C4-2B (cell line): ENCODE measurements around the gene PARD3.

Source experiments
- ZFX ChIP-seq: fragments of 450-650 bp; IDR thresholded peaks from 2 replicates; pipeline ENCODE4 v1.6.1; 2017
- TF ChIP-seq, protein P1 (sequence below): fragments of 450-650 bp; conservative IDR thresholded peaks from 2 replicates; pipeline ENCODE4 v1.5.1; 2017; ENCODE audit warnings: mild to moderate bottlenecking

DNA sequence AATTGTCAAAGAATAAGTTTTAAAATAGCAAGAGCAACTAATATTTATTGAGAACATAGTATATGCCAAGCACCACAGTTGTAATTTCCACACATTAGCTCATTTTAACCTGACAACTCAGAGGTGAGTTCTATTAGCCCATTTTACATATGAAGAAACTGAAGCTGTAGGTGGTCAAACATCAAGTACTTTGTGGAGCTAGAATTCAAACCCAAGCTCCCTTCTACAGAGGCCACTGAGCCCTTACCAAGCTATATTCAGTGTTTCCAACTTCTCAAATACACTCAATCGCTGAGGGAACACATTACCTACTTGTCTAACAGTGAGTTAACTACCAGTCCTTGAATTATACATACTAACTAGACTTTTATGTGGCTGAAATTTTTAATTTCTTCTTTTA lies 236.6 kb downstream of the PARD3 start:
- TF ChIP-seq, protein P1, sequence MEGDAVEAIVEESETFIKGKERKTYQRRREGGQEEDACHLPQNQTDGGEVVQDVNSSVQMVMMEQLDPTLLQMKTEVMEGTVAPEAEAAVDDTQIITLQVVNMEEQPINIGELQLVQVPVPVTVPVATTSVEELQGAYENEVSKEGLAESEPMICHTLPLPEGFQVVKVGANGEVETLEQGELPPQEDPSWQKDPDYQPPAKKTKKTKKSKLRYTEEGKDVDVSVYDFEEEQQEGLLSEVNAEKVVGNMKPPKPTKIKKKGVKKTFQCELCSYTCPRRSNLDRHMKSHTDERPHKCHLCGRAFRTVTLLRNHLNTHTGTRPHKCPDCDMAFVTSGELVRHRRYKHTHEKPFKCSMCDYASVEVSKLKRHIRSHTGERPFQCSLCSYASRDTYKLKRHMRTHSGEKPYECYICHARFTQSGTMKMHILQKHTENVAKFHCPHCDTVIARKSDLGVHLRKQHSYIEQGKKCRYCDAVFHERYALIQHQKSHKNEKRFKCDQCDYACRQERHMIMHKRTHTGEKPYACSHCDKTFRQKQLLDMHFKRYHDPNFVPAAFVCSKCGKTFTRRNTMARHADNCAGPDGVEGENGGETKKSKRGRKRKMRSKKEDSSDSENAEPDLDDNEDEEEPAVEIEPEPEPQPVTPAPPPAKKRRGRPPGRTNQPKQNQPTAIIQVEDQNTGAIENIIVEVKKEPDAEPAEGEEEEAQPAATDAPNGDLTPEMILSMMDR = no peak
- TF ChIP-seq ZFX = no peak
